Vagina (tissue), 2 donors: ENCODE data around the gene WDR37. TPM values are rescaled to one million over a fixed set of nuclear protein-coding genes. Genes with fewer than 3 reads are reported as not detected.
A peak's percentile ranks its signal among the peaks of the same experiment; 100 is the strongest.
"Not testable (repeated sequence)": the region's sequence is repeated elsewhere in the genome, so short reads cannot be mapped to it uniquely, and the experiment has no call there.

Source experiments
- DNase-seq, 2 donors: peaks; one replicate each; pipeline ENCODE4 v3.0.0-alpha.2; 2017; ENCODE audit errors: extremely low spot score in 2 of 2
- H3K27ac ChIP-seq: fragments of 200-600 bp; sonication (generic); one replicate; pipeline ENCODE4 v1.5.1; 2019
- H3K27me3 ChIP-seq: fragments of 200-600 bp; sonication (generic); one replicate; pipeline ENCODE4 v1.5.1; 2019
- H3K36me3 ChIP-seq, 2 donors: fragments of 200-600 bp; sonication (generic); one replicate each; pipeline ENCODE4 v1.5.1; 2017 to 2019
- H3K4me1 ChIP-seq: fragments of 200-600 bp; sonication (generic); one replicate; pipeline ENCODE4 v1.5.1; 2019
- H3K4me3 ChIP-seq, 2 donors: fragments of 200-600 bp; sonication (generic); 1 replicate in 1 of 2; 2 replicates in 1 of 2; pipeline ENCODE4 v1.5.1; 2016 to 2019
- H3K9me3 ChIP-seq: fragments of 200-600 bp; sonication (generic); one replicate; pipeline ENCODE4 v1.5.1; 2019
- POLR2A ChIP-seq, 2 donors: fragments of 450-650 bp; IDR thresholded peaks; one replicate each; pipeline ENCODE4 v1.6.1; 2017; ENCODE audit warnings: antibody characterized with exemption in 2 of 2, mild to moderate bottlenecking in 2 of 2, moderate library complexity in 2 of 2
- POLR2AphosphoS5 ChIP-seq, 2 donors: sonication (generic); formaldehyde crosslinking; IDR thresholded peaks; one replicate each; pipeline ENCODE4 v1.9.0; 2017; ENCODE audit warnings: antibody characterized with exemption in 2 of 2, mild to moderate bottlenecking in 2 of 2, low read depth in 1 of 2; ENCODE audit not compliant: insufficient read depth in 1 of 2
- intact Hi-C: fragments of 100-400 bp; cut with DNase I; formaldehyde crosslinking; loops from one replicate; pipeline ENCODE4 v1.15.1; 2023
- total RNA-seq: library from RNA; depleted of rRNA; stranded (reverse); fragments of >200 nt; gene quantifications from one replicate; pipeline ENCODE4 v1.2.3, GENCODE V29; 2016
- TF ChIP-seq, protein P1 (sequence below), 3 experiments: fragments of 450-650 bp in 2 of 3; fragments of 200-600 bp in 1 of 3; sonication (generic) in 1 of 3; IDR thresholded peaks; one replicate each; pipeline ENCODE4 v1.5.1; 2017 to 2019; ENCODE audit warnings: antibody characterized with exemption in 3 of 3, mild to moderate bottlenecking in 2 of 3, moderate library complexity in 2 of 3

WDR37 gene
- total RNA-seq, 1 donor from 2014 or later, result 16.9 TPM

DNA sequence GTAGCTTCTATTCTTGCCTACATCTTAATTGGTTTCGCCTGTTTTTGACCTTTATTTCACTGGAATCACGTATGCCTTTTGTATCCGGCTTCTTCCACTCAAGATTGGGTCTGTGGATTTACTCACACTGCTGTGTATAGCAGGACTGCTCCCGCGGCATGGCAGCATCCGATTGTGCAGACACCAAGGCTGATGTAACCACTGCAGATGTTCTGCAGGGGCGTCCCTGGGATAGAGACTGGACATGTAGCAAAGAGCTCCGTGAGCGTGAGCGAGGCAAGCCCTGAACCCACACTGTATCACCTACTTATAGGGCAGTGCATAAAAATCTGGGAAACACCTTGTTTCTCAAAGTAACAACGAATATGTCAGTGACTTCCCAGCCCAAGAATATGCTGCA, 19.1 kb upstream of the WDR37 start:
- no peaks in the 10 kb centered on the region for H3K27me3 ChIP-seq
- peak overlapping the region; percentile 69 for H3K27ac ChIP-seq
- DNase-seq, result no peak
- no peak for TF ChIP-seq POLR2AphosphoS5 (IDR thresholded peaks at IDR 0.05; ENCODE audit: insufficient read depth in 1 of 2, low read depth in 1 of 2)
- TF ChIP-seq, protein P1, sequence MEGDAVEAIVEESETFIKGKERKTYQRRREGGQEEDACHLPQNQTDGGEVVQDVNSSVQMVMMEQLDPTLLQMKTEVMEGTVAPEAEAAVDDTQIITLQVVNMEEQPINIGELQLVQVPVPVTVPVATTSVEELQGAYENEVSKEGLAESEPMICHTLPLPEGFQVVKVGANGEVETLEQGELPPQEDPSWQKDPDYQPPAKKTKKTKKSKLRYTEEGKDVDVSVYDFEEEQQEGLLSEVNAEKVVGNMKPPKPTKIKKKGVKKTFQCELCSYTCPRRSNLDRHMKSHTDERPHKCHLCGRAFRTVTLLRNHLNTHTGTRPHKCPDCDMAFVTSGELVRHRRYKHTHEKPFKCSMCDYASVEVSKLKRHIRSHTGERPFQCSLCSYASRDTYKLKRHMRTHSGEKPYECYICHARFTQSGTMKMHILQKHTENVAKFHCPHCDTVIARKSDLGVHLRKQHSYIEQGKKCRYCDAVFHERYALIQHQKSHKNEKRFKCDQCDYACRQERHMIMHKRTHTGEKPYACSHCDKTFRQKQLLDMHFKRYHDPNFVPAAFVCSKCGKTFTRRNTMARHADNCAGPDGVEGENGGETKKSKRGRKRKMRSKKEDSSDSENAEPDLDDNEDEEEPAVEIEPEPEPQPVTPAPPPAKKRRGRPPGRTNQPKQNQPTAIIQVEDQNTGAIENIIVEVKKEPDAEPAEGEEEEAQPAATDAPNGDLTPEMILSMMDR (IDR thresholded peaks at IDR 0.05), result no peak
- TF ChIP-seq POLR2A (IDR thresholded peaks at IDR 0.05), result no peak
- peaks cover 0 to 25% of the 10 kb centered on the region in 2 donors for H3K36me3 ChIP-seq
- no peak overlapping the region for H3K4me3 ChIP-seq
- peaks cover 26% of the 10 kb centered on the region for H3K4me1 ChIP-seq
- no peaks in the 10 kb centered on the region for H3K9me3 ChIP-seq
- intact Hi-C loops, result no loop called here

DNA sequence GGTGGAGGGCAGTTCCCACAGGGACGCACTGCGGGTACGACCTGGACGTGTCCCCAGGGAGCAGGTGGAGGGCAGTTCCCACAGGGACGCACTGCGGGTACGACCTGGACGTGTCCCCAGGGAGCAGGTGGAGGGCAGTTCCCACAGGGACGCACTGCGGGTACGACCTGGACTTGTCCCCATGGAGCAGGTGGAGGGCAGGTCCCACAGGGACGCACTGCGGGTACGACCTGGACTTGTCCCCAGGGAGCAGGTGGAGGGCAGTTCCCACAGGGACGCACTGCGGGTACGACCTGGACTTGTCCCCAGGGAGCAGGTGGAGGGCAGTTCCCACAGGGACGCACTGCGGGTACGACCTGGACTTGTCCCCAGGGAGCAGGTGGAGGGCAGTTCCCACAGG, 17.4 kb upstream of the WDR37 start:
- Histone ChIP-seq H3K36me3 (peaks cover 0 to 36% of the 10 kb centered on the region in 2 donors), H3K4me1 (peaks cover 26% of the 10 kb centered on the region)
- intact Hi-C loops, DNase-seq, H3K4me3 ChIP-seq, H3K9me3 ChIP-seq, H3K27ac ChIP-seq, H3K27me3 ChIP-seq: not testable (repeated sequence)

DNA sequence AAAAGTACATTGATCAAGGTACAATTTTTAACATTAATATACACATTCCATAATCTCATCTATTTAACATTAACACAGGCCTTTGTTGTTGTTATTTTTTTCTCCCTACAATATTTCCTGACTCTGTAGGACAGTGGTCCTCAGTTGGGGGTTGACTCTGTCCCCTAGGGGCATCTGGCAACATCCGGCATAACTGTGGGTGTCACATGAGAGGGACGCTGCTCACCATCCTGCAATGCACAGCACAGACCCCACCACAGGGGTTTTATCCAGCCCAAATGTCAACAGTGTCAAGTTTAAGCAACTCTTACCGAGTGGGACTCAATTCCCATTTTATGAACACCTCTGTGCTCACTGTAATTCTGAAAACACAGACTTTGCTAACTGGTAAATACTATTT, 16.1 kb upstream of the WDR37 start:
- no peak overlapping the region for H3K27ac ChIP-seq
- TF ChIP-seq POLR2AphosphoS5 (IDR thresholded peaks at IDR 0.05; ENCODE audit: insufficient read depth in 1 of 2, low read depth in 1 of 2), result no peak
- TF ChIP-seq, protein P1 (IDR thresholded peaks at IDR 0.05), result no peak
- TF ChIP-seq POLR2A (IDR thresholded peaks at IDR 0.05), result no peak
- no peaks in the 10 kb centered on the region for H3K9me3 ChIP-seq
- no peak overlapping the region for H3K4me3 ChIP-seq
- DNase-seq, result no peak
- H3K4me1 ChIP-seq, result peaks cover 28% of the 10 kb centered on the region
- H3K27me3 ChIP-seq, result no peaks in the 10 kb centered on the region
- peaks cover 0 to 36% of the 10 kb centered on the region in 2 donors for H3K36me3 ChIP-seq
- intact Hi-C loops, result no loop called here

DNA sequence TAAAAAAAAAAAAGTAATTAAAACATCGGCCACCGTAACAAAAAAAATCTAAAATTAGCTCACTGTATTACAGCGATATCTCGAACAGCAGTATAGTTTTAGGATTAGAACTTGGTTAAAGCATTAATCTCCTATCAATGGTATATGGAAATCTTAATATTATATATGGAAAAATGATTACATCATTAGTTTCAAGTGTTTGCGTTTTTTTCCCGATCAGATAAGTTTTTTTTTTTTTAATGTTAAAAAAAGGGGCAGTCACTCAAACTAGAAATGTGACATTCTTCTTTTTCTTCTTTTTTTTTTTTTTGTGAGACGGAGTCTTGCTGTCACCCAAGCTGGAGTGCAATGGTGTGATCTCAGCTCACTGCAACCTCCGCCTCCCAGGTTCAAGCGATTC, 14.7 kb upstream of the WDR37 start:
- Histone ChIP-seq H3K27ac (no peak overlapping the region), H3K9me3 (no peaks in the 10 kb centered on the region), H3K27me3 (no peaks in the 10 kb centered on the region), H3K36me3 (peaks cover 0 to 36% of the 10 kb centered on the region in 2 donors), H3K4me3 (no peak overlapping the region), H3K4me1 (peaks cover 26% of the 10 kb centered on the region)
- no peak for DNase-seq
- intact Hi-C loops, result no loop called here
- TF ChIP-seq POLR2AphosphoS5 (IDR thresholded peaks at IDR 0.05; ENCODE audit: insufficient read depth in 1 of 2, low read depth in 1 of 2) (no peak), POLR2A (IDR thresholded peaks at IDR 0.05) (no peak)
- TF ChIP-seq, protein P1 (IDR thresholded peaks at IDR 0.05), result no peak

DNA sequence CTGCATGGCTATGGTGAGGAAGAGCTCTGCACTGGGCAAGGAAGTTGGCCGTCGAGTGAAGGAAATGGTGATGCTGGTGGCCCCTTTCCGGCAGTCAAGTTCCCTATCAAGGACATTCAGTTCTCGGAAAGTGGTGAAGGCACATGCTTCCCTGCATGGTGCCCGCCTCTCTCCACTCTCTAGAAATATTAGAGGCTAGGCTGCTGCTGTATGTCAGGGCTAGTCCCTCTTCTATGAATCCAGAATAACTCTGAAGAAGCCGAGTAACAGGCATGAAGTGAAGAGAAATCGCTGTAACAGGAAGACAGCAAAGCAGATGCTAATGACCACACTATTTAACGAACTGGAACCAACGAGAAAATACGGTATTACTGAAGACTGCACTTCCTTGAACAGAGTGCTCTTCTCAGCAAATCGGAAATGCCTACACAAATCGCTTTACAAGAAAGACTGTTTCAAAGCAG, 12.6 kb upstream of the WDR37 start:
- Histone ChIP-seq H3K27me3 (no peaks in the 10 kb centered on the region), H3K9me3 (no peaks in the 10 kb centered on the region), H3K36me3 (peaks cover 0 to 32% of the 10 kb centered on the region in 2 donors), H3K4me3 (no peak overlapping the region), H3K27ac (peak overlapping the region; percentile 40), H3K4me1 (peaks cover 34% of the 10 kb centered on the region)
- TF ChIP-seq POLR2AphosphoS5 (IDR thresholded peaks at IDR 0.05; ENCODE audit: insufficient read depth in 1 of 2, low read depth in 1 of 2) (peak in 1 of 2 donors; percentile 27), POLR2A (IDR thresholded peaks at IDR 0.05) (no peak)
- intact Hi-C loops, result no loop called here
- no peak for DNase-seq

DNA sequence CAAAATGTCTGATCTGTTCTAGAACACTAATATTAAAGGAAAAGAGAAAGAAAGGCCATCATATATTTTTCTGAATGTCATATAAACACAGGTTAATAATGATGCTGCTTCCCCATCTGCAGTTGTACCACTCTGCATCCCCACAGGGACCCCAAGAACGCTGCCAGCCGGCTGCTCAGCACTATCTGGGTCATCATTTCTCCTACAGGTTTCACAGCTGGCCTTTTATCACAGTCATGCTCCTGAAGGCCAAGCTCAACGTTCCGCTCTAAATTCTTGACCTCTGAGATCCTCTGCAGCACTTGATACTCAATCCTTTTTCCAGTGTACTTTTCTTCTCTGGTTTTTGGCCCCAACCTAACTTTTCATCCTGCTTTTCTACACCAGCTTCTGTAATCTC, 12.0 kb upstream of the WDR37 start:
- peaks cover 0 to 32% of the 10 kb centered on the region in 2 donors for H3K36me3 ChIP-seq
- H3K4me3 ChIP-seq, result no peak overlapping the region
- no peak for DNase-seq
- H3K27me3 ChIP-seq, result no peaks in the 10 kb centered on the region
- intact Hi-C loops, result no loop called here
- TF ChIP-seq, protein P1 (IDR thresholded peaks at IDR 0.05), result no peak
- no peak for TF ChIP-seq POLR2A (IDR thresholded peaks at IDR 0.05)
- no peak for TF ChIP-seq POLR2AphosphoS5 (IDR thresholded peaks at IDR 0.05; ENCODE audit: insufficient read depth in 1 of 2, low read depth in 1 of 2)
- peaks cover 34% of the 10 kb centered on the region for H3K4me1 ChIP-seq
- peak overlapping the region; percentile 40 for H3K27ac ChIP-seq
- H3K9me3 ChIP-seq, result no peaks in the 10 kb centered on the region
